SK-N-SH (cell line): Measurements from ENCODE around the gene JAKMIP1. TPM values are rescaled to one million over a fixed set of nuclear protein-coding genes. Genes with fewer than 3 reads are reported as not detected.

Experiments used
- CTCF ChIA-PET: fragments of 300-600, 350-600 bp; formaldehyde crosslinking; extraction: SDS; loops from one replicate; lab custom pipeline; 2021; lab: Yijun Ruan, JAX
- POLR2A ChIA-PET: fragments of 350-600 bp; sonication (Branson Sonifier 250); formaldehyde crosslinking; extraction: SDS; loops from one replicate; lab custom pipeline; 2020; ENCODE audit warnings: antibody characterized with exemption, inconsistent platforms; lab: Yijun Ruan, JAX
- DNase-seq: peaks from one replicate; pipeline ENCODE4 v3.0.0; 2012
- H2AFZ ChIP-seq: fragments of 200-600 bp; sonication (generic); 2 replicates; pipeline ENCODE4 v1.8.1; 2016; ENCODE audit warnings: antibody characterized with exemption, mild to moderate bottlenecking, low read depth
- H3F3A ChIP-seq: fragments of 200-600 bp; sonication (generic); replicated peaks from 2 replicates; pipeline ENCODE3; 2016; ENCODE audit warnings: antibody characterized with exemption, mild to moderate bottlenecking; ENCODE audit not compliant: insufficient read depth
- H3K27ac ChIP-seq, 2 experiments: fragments of 200-500 bp in 1 of 2; fragments of 200-600 bp in 1 of 2; sonication (Bioruptor generic) in 1 of 2; sonication (generic), shearing (Covaris generic) in 1 of 2; 2 replicates each; pipeline versions ENCODE4 v1.5.1 to v1.6.1; 2014 to 2016; ENCODE audit warnings: low read depth in 2 of 2, inconsistent platforms in 1 of 2, low read length in 1 of 2, mild to moderate bottlenecking in 1 of 2, mixed read lengths in 1 of 2
- H3K27me3 ChIP-seq: fragments of 200-600 bp; sonication (generic), shearing (Covaris generic); 2 replicates; pipeline ENCODE4 v1.6.1; 2016; ENCODE audit warnings: mixed run types; ENCODE audit not compliant: insufficient read depth
- H3K36me3 ChIP-seq, 2 experiments: fragments of 200-500 bp in 1 of 2; fragments of 200-600 bp in 1 of 2; sonication (Bioruptor generic) in 1 of 2; sonication (generic) in 1 of 2; replicated peaks in 1 of 2; 2 replicates each; pipeline versions ENCODE3 to v1.5.1; 2014 to 2016; ENCODE audit warnings: low read length in 1 of 2, mild to moderate bottlenecking in 1 of 2; ENCODE audit not compliant: insufficient read depth in 2 of 2, control insufficient read depth in 1 of 2
- H3K4me1 ChIP-seq, 2 experiments: fragments of 200-500 bp in 1 of 2; fragments of 200-600 bp in 1 of 2; sonication (Bioruptor generic) in 1 of 2; sonication (generic), shearing (Covaris generic) in 1 of 2; 2 replicates each; pipeline versions ENCODE4 v1.5.1 to v1.6.1; 2014 to 2016; ENCODE audit warnings: low read depth in 1 of 2, low read length in 1 of 2, mixed run types in 1 of 2; ENCODE audit not compliant: insufficient read depth in 2 of 2, control insufficient read depth in 1 of 2
- H3K4me2 ChIP-seq: fragments of 200-600 bp; sonication (generic), shearing (Covaris generic); 2 replicates; pipeline ENCODE4 v1.6.1; 2017; ENCODE audit warnings: mixed run types
- H3K4me3 ChIP-seq, 2 experiments: fragments of 200-500 bp in 1 of 2; fragments of 200-600 bp in 1 of 2; sonication (Bioruptor generic) in 1 of 2; sonication (generic), shearing (Covaris generic) in 1 of 2; 2 replicates each; pipeline versions ENCODE4 v1.5.1 to v1.8.1; 2014 to 2016; ENCODE audit warnings: low read depth in 2 of 2, inconsistent platforms in 1 of 2, low read length in 1 of 2, mild to moderate bottlenecking in 1 of 2, mixed read lengths in 1 of 2, moderate library complexity in 1 of 2
- H3K79me2 ChIP-seq: fragments of 200-600 bp; sonication (generic); 2 replicates; pipeline ENCODE4 v1.8.1; 2017; ENCODE audit warnings: mild to moderate bottlenecking; ENCODE audit not compliant: insufficient read depth
- H3K9ac ChIP-seq: fragments of 200-600 bp; sonication (generic); 2 replicates; pipeline ENCODE4 v1.6.1; 2017; ENCODE audit warnings: mixed run types
- H3K9me2 ChIP-seq: fragments of 200-600 bp; sonication (generic); 2 replicates; pipeline ENCODE4 v1.6.1; 2017; ENCODE audit warnings: mixed run types
- H3K9me3 ChIP-seq: fragments of 200-600 bp; sonication (generic); 2 replicates; pipeline ENCODE4 v1.6.1; 2017; ENCODE audit warnings: mixed run types, mild to moderate bottlenecking, moderate library complexity
- H4K20me1 ChIP-seq: fragments of 200-600 bp; sonication (generic); 2 replicates; pipeline ENCODE4 v1.6.1; 2017; ENCODE audit warnings: mild to moderate bottlenecking, mixed run types; ENCODE audit not compliant: insufficient read depth
- CHD2 ChIP-seq: fragments of 150-350 bp; IDR thresholded peaks from 2 replicates; pipeline ENCODE4 v1.6.1; 2018; ENCODE audit warnings: low read length; ENCODE audit not compliant: partially characterized antibody
- ELF1 ChIP-seq: IDR thresholded peaks from 2 replicates; pipeline ENCODE4 v1.4.0; 2012
- EP300 ChIP-seq, 2 experiments: IDR thresholded peaks; 2 replicates each; pipeline versions ENCODE4 v1.4.0 to v1.6.1; 2012; ENCODE audit warnings: borderline replicate concordance in 1 of 2, low read depth in 1 of 2, low read length in 1 of 2
- EZH2phosphoT487 ChIP-seq: fragments of 200-600 bp; sonication (generic); IDR thresholded peaks from 2 replicates; pipeline ENCODE4 v1.6.1; 2017; ENCODE audit warnings: low read depth, mixed run types, mild to moderate bottlenecking, antibody characterized with exemption, moderate library complexity, borderline replicate concordance
- FOXJ3 ChIP-seq: sonication (generic); formaldehyde crosslinking; IDR thresholded peaks from 2 replicates; pipeline ENCODE4 v1.5.1; 2020; ENCODE audit warnings: mild to moderate bottlenecking, missing genetic modification reagents
- MXI1 ChIP-seq: IDR thresholded peaks from 2 replicates; pipeline ENCODE4 v1.6.1; 2012; ENCODE audit warnings: mild to moderate bottlenecking, low read depth, low read length, improper control_type of control experiment
- PBX3 ChIP-seq: IDR thresholded peaks from 2 replicates; pipeline ENCODE4; 2012
- POLR2AphosphoS5 ChIP-seq: IDR thresholded peaks from 2 replicates; pipeline ENCODE4 v1.6.1; 2012; ENCODE audit warnings: low read depth, low read length
- RAD21 ChIP-seq: IDR thresholded peaks from 2 replicates; pipeline ENCODE4 v1.6.1; 2012; ENCODE audit warnings: mild to moderate bottlenecking, low read length
- RXRA ChIP-seq: IDR thresholded peaks from 2 replicates; pipeline ENCODE4 v1.4.0; 2012; ENCODE audit warnings: low read depth, mild to moderate bottlenecking, borderline replicate concordance
- SIN3A ChIP-seq: IDR thresholded peaks from 2 replicates; pipeline ENCODE4 v1.6.1; 2012; ENCODE audit warnings: low read depth, mild to moderate bottlenecking, low read length, moderate library complexity, borderline replicate concordance
- SMC3 ChIP-seq: IDR thresholded peaks from 2 replicates; pipeline ENCODE4 v1.6.1; 2012; ENCODE audit warnings: low read depth, low read length, improper control_type of control experiment
- TAF1 ChIP-seq: IDR thresholded peaks from 2 replicates; pipeline ENCODE4 v1.6.1; 2012; ENCODE audit warnings: low read depth, mild to moderate bottlenecking, low read length, moderate library complexity, borderline replicate concordance
- WGBS: methylation state at CpG from one replicate; pipeline ENCODE4 v1.1.6; 2017; ENCODE audit warnings: low lambda C conversion rate; 5-methylcytosine and 5-hydroxymethylcytosine counted together
- polyA plus RNA-seq, 3 experiments: library from polyadenylated mRNA; depleted of rRNA; stranded (reverse); fragments of >200 nt; gene quantifications; 2 replicates each; pipeline ENCODE4 v1.2.3, GENCODE V29; 2012
- TF ChIP-seq, protein P1 (sequence below): IDR thresholded peaks from 2 replicates; pipeline ENCODE4 v1.4.0; 2012; ENCODE audit warnings: low read depth, borderline replicate concordance
- TF ChIP-seq, protein P2 (sequence below): fragments of 200-600 bp; sonication (generic); IDR thresholded peaks from 2 replicates; pipeline ENCODE4 v1.6.1; 2017; ENCODE audit warnings: antibody characterized with exemption, mild to moderate bottlenecking, moderate library complexity

Gene JAKMIP1
- polyA plus RNA-seq, 1 of the 3 experiments (the other 2 are of a cell fraction): 0.54 TPM

DNA sequence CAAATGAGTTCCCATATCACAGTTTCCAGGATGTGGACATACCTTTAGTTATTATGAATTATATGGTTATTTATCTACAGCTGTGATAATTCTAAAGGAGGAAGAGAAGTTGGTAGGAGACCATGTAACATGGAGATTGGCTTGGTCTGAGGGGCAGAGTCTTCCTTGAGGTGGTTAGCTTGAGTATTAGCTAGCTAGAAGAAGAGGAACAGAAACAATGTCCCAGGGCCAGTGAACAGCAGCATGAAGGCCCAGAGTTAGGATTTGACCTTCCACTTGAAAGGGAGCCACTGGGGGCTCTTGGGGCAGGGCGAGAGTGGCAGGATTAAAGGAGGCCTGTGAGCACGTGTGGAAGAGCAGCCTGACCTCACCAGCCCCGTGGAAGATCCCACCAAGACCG, 5.6 kb upstream of the JAKMIP1 start:
- Histone ChIP-seq H3K27ac (no peak overlapping the region), H3K79me2 (no peaks in the 10 kb centered on the region), H3K9ac (no peak overlapping the region), H3K4me3 (no peak overlapping the region), H3K4me2 (no peak overlapping the region), H2AFZ (no peak overlapping the region), H3K9me3 (no peaks in the 10 kb centered on the region), H3F3A (no peaks in the 10 kb centered on the region), H3K4me1 (peaks cover 0 to 10% of the 10 kb centered on the region in 2 experiments; a peak in 1 of 4 replicates), H4K20me1 (no peaks in the 10 kb centered on the region), H3K27me3 (no peaks in the 10 kb centered on the region)
- 32% methylated on average over 4 of the region's 4 CpGs for WGBS
- POLR2A ChIA-PET: no interaction called here
- DNase-seq: no peak
- CTCF ChIA-PET: interaction anchor here (1.5 to 2.5 kb wide), 2 partner anchors 44 to 208 kb away, joined by 5 to 10 read pairs; no protein-coding TSS in a partner anchor
- TF ChIP-seq SMC3: no peak
- TF ChIP-seq FOXJ3 (CRISPR knock-in tag): no peak
- TF ChIP-seq ELF1: no peak
- TF ChIP-seq SIN3A: no peak
- TF ChIP-seq, all 33 proteins: peak for 0
- H3K9me2 ChIP-seq: no peaks in the 10 kb centered on the region
- no peaks in the 10 kb centered on the region for H3K36me3 ChIP-seq

DNA sequence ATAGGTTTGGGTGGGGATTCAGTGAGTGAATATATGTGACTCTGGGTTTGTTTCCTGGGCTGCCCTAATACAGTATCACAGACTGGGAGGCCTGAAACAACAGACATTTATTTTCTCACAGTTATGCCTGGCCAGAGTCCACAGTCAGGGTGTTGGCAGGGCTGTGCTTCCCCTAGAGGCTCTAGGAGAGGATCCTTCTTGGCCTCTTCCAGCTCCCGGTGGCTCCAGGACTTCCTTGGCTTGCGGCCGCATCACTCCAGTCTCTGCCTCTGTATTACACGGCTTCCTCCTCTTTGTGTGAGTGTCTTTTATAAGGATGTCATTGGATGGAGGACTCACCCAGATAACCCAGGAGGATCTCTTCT, 5.2 kb upstream of the JAKMIP1 start:
- TF ChIP-seq POLR2AphosphoS5 (no peak), PBX3 (no peak), FOXJ3 (CRISPR knock-in tag) (no peak), RAD21 (no peak), RXRA (no peak), EP300 (IDR thresholded peaks at IDR 0.05; ENCODE audit: borderline replicate concordance in 1 of 2, low read depth in 1 of 2, low read length in 1 of 2) (no peak), EZH2phosphoT487 (no peak), MXI1 (no peak), TAF1 (no peak), CHD2 (no peak), ELF1 (no peak)
- TF ChIP-seq, protein P1, sequence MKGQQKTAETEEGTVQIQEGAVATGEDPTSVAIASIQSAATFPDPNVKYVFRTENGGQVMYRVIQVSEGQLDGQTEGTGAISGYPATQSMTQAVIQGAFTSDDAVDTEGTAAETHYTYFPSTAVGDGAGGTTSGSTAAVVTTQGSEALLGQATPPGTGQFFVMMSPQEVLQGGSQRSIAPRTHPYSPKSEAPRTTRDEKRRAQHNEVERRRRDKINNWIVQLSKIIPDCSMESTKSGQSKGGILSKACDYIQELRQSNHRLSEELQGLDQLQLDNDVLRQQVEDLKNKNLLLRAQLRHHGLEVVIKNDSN: no peak
- TF ChIP-seq, protein P2, sequence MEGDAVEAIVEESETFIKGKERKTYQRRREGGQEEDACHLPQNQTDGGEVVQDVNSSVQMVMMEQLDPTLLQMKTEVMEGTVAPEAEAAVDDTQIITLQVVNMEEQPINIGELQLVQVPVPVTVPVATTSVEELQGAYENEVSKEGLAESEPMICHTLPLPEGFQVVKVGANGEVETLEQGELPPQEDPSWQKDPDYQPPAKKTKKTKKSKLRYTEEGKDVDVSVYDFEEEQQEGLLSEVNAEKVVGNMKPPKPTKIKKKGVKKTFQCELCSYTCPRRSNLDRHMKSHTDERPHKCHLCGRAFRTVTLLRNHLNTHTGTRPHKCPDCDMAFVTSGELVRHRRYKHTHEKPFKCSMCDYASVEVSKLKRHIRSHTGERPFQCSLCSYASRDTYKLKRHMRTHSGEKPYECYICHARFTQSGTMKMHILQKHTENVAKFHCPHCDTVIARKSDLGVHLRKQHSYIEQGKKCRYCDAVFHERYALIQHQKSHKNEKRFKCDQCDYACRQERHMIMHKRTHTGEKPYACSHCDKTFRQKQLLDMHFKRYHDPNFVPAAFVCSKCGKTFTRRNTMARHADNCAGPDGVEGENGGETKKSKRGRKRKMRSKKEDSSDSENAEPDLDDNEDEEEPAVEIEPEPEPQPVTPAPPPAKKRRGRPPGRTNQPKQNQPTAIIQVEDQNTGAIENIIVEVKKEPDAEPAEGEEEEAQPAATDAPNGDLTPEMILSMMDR: no peak
- Histone ChIP-seq H3K9me2 (no peaks in the 10 kb centered on the region), H3K79me2 (no peaks in the 10 kb centered on the region), H3F3A (no peaks in the 10 kb centered on the region), H3K4me1 (peaks cover 0 to 13% of the 10 kb centered on the region in 2 experiments; a peak in 1 of 4 replicates), H3K36me3 (no peaks in the 10 kb centered on the region), H3K27me3 (no peaks in the 10 kb centered on the region), H3K4me3 (no peak overlapping the region), H2AFZ (no peak overlapping the region), H3K4me2 (no peak overlapping the region), H3K9me3 (no peaks in the 10 kb centered on the region), H3K9ac (no peak overlapping the region), H3K27ac (no peak overlapping the region), H4K20me1 (no peaks in the 10 kb centered on the region)
- ChIA-PET POLR2A (interaction anchor here (0.6 kb wide), 1 partner anchor 385 kb away, joined by 5 read pairs; no protein-coding TSS in a partner anchor), CTCF (interaction anchor here (0.7 to 2.5 kb wide), 3 partner anchors 44 to 207 kb away, joined by 4 to 10 read pairs (median 5); no protein-coding TSS in a partner anchor)
- 52% methylated on average over 4 of the region's 4 CpGs for WGBS
- DNase-seq: no peak
